ENCODE measurements around the gene OR2M3. TPM values are rescaled to one million over a fixed set of nuclear protein-coding genes. Genes with fewer than 3 reads are reported as not detected.

Gene OR2M3
- total and polyA plus RNA-seq, 7 donors, result not detected

DNA sequence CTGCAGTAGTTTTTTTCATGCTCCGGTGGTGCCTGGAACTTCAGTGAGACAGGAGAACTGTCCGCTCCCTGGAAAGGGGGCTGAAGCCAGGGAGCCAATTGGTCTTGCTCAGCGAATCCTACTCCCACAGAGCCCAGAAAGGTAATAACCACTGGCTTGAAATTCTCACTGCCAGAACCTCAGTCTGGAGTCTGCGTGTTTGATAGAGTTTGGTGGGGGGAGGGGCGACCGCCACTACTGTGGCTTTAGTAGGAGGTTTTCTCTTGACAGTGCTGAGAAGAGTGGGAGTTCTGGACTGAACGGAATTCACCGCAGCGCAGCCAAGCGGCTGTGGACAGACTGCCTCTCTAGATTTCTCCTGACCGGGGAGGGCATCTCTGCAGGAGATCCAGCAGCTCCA is 8.0 kb upstream of the OR2M3 start:
- Histone ChIP-seq H3K27ac (no peak overlapping the region), H3K4me3 (no peak overlapping the region), H3K27me3 (ENCODE audit: insufficient read depth in 3 of 3, low read length in 2 of 3) (no peaks in the 10 kb centered on the region), H3K4me1 (no peaks in the 10 kb centered on the region), H3K9me3 (no peaks in the 10 kb centered on the region), H3K36me3 (ENCODE audit: insufficient read depth in 1 of 2, low read depth in 1 of 2) (no peaks in the 10 kb centered on the region)
- TF ChIP-seq, protein P1, sequence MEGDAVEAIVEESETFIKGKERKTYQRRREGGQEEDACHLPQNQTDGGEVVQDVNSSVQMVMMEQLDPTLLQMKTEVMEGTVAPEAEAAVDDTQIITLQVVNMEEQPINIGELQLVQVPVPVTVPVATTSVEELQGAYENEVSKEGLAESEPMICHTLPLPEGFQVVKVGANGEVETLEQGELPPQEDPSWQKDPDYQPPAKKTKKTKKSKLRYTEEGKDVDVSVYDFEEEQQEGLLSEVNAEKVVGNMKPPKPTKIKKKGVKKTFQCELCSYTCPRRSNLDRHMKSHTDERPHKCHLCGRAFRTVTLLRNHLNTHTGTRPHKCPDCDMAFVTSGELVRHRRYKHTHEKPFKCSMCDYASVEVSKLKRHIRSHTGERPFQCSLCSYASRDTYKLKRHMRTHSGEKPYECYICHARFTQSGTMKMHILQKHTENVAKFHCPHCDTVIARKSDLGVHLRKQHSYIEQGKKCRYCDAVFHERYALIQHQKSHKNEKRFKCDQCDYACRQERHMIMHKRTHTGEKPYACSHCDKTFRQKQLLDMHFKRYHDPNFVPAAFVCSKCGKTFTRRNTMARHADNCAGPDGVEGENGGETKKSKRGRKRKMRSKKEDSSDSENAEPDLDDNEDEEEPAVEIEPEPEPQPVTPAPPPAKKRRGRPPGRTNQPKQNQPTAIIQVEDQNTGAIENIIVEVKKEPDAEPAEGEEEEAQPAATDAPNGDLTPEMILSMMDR (IDR thresholded peaks at IDR 0.05), result no peak
- ATAC-seq (no peak), DNase-seq (no peak)
- intact Hi-C loops (cut with DNase I), result no loop called here
- WGBS, 3 donors, result 45 to 53% (median 46%) methylated on average over 11 of the region's 11 CpGs

DNA sequence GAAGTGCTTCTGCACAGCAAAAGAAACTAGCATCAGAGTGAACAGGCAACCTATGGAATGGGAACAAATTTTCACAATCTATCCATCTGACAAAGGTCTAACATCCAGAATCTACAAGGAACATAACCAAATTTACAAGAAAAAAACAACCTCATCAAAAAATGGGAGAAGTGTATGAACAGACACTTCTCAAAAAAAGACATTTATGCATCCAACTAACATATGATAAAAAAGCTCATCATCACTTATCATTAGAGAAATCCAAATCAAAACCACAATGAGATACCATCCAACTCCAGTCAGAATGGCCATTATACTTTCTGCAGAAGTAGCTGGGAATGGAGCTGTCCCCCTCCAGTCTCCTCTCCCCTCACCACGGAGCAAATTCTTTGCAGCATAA is 2.9 kb upstream of the OR2M3 start:
- ATAC-seq, result no peak

DNA sequence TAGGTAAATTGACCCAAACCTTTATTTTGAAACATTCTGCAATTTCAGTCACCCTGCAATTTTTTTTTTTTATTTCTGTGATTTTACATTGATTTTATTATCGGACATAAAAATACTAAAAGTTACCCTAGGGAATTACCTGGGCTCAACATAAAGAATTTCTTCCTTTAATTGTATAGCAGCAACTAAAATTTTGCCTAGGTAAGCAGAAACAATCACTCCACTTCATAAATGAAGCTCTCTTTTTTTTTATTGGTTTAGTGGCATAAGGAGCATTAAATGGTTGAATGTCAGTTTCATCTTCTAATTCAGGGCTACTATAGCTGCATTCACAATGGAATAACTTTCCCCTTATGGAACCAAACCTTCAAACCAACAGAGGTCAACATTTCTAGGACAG is 18.8 kb downstream of the OR2M3 start:
- no peak for DNase-seq
- Histone ChIP-seq H3K27ac (no peak overlapping the region), H3K4me3 (no peak overlapping the region), H3K36me3 (ENCODE audit: insufficient read depth in 1 of 2, low read depth in 1 of 2) (no peaks in the 10 kb centered on the region), H3K4me1 (no peaks in the 10 kb centered on the region), H3K9me3 (no peaks in the 10 kb centered on the region), H3K27me3 (ENCODE audit: insufficient read depth in 3 of 3, low read length in 2 of 3) (no peaks in the 10 kb centered on the region)
- TF ChIP-seq, protein P1 (IDR thresholded peaks at IDR 0.05), result no peak
- 92 to 99% (median 92%) methylated on average over 1 of the region's 1 CpG for WGBS, 3 donors
- no peak for ATAC-seq
- intact Hi-C loops (cut with DNase I), result no loop called here

More for the DNA sequence above, 2.9 kb upstream of the OR2M3 start:
- no peaks in the 10 kb centered on the region for H3K36me3 ChIP-seq (ENCODE audit: insufficient read depth in 1 of 2, low read depth in 1 of 2)
- H3K27me3 ChIP-seq (ENCODE audit: insufficient read depth in 3 of 3, low read length in 2 of 3), result no peaks in the 10 kb centered on the region
- TF ChIP-seq, protein P1 (IDR thresholded peaks at IDR 0.05), result no peak
- no peak overlapping the region for H3K27ac ChIP-seq
- H3K4me1 ChIP-seq, result no peaks in the 10 kb centered on the region
- WGBS, 3 donors, result 50 to 64% (median 54%) methylated on average over 1 of the region's 1 CpG
- H3K9me3 ChIP-seq, result peaks cover 3% of the 10 kb centered on the region
- H3K4me3 ChIP-seq, result no peak overlapping the region
- intact Hi-C loops (cut with DNase I), result no loop called here
- DNase-seq, result no peak

DNA sequence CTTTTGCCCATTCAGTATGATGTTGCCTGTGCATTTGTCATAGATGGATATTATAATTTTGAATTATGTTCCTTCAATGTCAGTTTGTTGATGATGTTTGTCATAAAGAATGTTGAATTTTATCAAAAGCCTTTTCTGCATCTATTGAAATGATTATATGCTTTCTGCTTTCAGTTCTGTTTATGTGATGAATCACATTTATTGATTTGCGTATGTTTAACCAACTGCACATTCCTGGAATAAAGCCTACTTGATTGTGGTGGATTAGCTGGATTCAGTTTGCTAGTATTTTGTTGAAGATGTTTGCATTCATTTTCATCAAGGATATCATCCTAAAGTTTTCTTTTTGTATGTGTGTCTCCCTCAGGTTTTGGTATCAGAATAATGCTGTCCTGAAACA is 28.5 kb downstream of the OR2M3 start:
- Histone ChIP-seq H3K36me3 (ENCODE audit: insufficient read depth in 1 of 2, low read depth in 1 of 2) (no peaks in the 10 kb centered on the region), H3K4me3 (no peak overlapping the region), H3K27me3 (ENCODE audit: insufficient read depth in 3 of 3, low read length in 2 of 3) (no peaks in the 10 kb centered on the region), H3K4me1 (no peaks in the 10 kb centered on the region), H3K9me3 (no peaks in the 10 kb centered on the region), H3K27ac (no peak overlapping the region)
- TF ChIP-seq, protein P1 (IDR thresholded peaks at IDR 0.05), result no peak
- intact Hi-C loops (cut with DNase I), result no loop called here
- WGBS, 3 donors, result 75 to 84% (median 76%) methylated on average over 1 of the region's 1 CpG
- no peak for DNase-seq
- no peak for ATAC-seq

DNA sequence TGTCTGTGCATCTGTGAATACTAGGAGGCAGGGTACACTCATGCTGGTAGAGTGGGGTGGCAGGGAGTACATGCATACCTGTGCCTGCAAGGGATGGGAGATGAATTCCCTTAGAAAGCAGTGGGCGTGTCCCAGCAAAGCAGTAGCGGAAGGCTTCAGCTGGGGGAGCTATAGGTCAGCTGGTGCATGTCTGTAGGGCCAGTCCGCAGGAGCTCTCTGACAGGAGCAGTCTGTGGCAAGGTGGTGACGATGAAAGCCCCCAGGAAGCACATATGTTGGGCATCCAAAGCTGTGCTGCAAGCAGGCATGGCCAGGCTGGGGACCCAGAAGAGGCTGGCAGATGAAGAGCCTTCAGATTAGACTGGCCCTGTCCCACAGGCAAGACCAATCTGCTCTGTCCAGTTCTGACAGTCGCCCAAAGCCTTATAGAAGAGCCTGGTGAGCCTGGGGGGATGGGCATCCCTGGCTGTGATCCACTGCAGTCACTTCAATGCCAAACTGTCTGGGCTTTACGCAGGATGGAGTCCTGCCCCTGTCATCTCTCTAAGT is 32.4 kb downstream of the OR2M3 start:
- no peak for ATAC-seq
- 61 to 76% (median 66%) methylated on average over 6 of the region's 6 CpGs for WGBS, 3 donors
- intact Hi-C loops (cut with DNase I), result no loop called here

More for the DNA sequence above, 32.4 kb downstream of the OR2M3 start:
- no peak overlapping the region for H3K27ac ChIP-seq
- H3K4me3 ChIP-seq, result no peak overlapping the region
- no peaks in the 10 kb centered on the region for H3K27me3 ChIP-seq (ENCODE audit: insufficient read depth in 3 of 3, low read length in 2 of 3)
- DNase-seq, result no peak
- H3K9me3 ChIP-seq, result no peaks in the 10 kb centered on the region
- no peaks in the 10 kb centered on the region for H3K36me3 ChIP-seq (ENCODE audit: insufficient read depth in 1 of 2, low read depth in 1 of 2)
- H3K4me1 ChIP-seq, result no peaks in the 10 kb centered on the region
- TF ChIP-seq, protein P1 (IDR thresholded peaks at IDR 0.05), result no peak

All from psoas muscle (tissue), 8 donors.